Measurements from ENCODE around the gene MYOCD.

GRCh38 chr17:12624211-12624610 lies 41.5 kb upstream of the MYOCD start:
- TF ChIP-seq POLR2A (IDR thresholded peaks at IDR 0.05) (no peak), CTCF (IDR thresholded peaks at IDR 0.05) (no peak), EP300 (IDR thresholded peaks at IDR 0.05) (no peak)

Data from ovary (tissue), 3 donors.